Effector CD8-positive, alpha-beta T cell (primary cell): Measurements from ENCODE around the gene CAPZB.

Experiments
- DNase-seq: peaks from one replicate; lab custom pipeline; 2025; lab: John Stamatoyannopoulos, UW

The CAPZB gene

DNA sequence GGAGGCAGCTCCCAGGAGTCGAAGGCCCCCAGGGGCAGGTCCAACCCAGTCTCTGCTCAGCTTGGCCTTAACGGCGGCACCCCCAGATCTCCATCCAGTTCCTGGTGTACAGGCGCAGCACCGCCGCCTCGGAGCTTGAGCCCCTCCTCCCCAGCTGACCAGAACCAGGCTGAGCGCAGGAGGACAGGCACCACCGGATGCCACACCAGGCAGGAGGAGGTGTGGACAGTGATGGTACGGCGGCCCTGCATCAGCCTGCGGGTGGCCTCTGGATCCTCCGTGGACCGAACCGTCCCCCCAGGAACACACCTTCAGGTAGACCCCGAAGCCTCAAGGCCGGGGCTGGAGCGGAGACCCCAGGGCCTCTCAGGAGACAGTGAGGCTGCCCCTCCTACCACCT is 156.9 kb downstream of the CAPZB start:
- no peak for DNase-seq

- no peak for DNase-seq
These were observed 157.6 kb downstream of the CAPZB start for GRCh38 chr1:19327736-19328135.

DNA sequence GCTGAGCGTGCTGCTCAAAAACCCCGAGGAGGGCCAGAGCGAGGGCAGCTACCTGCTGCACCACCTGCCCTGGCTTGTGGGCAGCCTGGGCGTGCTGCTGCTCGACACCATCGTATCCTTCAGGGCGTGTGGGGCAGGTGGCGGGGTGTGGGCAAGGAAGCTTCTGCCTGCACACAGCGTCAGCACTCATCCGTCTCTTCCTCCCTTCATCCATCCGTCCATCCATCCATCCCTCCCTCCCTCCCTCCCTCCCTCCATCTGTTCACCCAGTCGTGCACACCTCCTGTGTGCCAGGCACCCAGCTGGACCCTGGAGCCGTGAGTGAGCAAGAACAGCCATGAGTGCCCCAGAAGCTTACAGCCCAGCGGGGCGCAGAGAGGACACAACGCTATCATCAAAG is 158.0 kb downstream of the CAPZB start:
- DNase-seq = no peak

- DNase-seq = no peak
These were observed 158.6 kb downstream of the CAPZB start for GRCh38 chr1:19326748-19327065.

DNA sequence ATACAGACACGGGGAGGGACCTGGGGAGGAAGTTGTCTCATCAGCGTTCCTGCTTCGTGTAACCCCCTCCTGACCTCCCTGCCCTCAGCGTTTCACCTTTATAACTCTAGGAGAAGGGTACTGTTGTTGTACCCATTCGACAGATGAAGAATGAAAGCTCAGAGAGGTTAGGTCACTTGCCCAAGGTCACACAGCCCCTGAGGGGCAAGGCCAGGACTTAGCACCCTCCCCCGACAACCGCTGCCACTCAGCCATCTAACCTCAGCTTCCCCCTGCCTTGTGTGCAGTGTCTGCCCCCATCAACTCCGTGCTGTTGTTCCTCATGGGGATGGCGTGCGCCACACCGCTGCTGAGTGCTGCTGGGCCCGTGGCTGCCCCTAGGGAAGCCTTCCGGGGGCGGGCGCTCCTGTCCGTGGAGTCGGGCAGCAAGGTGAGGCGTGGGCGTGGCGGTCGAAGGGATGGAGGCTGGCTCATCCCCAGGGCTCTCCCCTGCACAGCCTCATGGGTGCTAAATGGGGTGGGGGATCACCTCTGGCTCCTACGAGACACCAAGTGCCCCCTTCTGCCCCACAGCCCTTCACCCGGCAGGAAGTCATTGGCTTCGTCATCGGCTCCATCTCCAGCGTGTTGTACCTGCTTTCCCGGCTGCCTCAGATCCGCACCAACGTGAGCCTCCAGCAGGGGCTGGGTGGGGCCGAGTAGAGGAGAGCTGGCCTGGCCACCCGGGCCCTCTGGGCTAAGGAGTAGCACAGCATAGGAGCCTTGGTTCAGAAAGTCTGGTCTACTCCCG is 159.2 kb downstream of the CAPZB start:
- DNase-seq = no peak

DNA sequence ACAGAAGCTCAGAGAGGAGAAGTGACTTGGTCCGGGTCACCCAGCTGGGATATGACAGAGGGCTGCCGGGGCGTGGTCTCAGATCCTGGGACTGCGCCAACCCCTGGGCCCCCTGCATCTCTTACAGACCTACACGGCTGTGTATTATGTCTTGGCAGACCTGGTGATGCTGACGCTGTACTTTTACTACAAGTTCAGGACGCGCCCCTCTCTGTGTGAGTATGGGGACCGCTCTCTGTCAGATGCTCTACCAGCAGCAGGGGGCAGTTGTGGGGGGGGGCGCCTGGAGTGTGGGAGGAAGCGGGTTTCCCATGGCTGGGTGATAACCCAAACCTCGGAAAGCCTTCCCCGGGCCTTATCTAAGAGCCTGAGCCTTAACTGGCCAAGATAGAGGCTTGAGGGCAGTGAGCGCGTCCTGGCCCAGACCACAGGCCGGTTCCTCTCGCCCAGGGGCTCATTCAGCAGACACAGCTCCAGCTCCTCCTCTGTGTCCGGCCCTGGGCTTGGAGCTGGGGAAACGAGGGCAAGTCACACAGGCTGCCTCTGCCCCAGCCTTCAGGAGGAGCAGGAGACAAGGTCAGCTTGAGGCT is 159.9 kb downstream of the CAPZB start:
- DNase-seq = no peak

- no peak for DNase-seq
These were observed 160.7 kb downstream of the CAPZB start for GRCh38 chr1:19324665-19324990.

GRCh38 chr1:19323987-19324664 is 161.2 kb downstream of the CAPZB start:
- no peak for DNase-seq

GRCh38 chr1:19322481-19322880 is 162.9 kb downstream of the CAPZB start:
- no peak for DNase-seq

DNA sequence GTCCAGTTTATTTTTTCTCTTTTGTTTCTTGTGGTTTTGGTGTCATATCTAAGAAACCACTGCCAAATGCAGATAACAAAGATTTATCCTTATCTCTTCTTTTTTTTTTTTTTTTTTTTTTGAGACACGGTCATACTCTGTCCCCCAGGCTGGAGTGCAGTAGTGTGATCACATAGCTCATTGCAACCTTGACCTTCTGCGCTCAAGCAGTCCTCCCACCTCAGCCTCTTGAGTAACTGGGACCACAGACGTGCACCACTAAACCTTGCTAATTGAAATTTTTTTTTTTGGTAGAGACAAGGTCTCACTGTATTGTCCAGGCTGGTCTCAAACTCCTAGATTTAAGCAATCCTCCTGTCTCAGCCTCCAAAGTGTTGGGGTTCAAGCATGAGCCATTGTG is 164.3 kb downstream of the CAPZB start:
- no peak for DNase-seq

DNA sequence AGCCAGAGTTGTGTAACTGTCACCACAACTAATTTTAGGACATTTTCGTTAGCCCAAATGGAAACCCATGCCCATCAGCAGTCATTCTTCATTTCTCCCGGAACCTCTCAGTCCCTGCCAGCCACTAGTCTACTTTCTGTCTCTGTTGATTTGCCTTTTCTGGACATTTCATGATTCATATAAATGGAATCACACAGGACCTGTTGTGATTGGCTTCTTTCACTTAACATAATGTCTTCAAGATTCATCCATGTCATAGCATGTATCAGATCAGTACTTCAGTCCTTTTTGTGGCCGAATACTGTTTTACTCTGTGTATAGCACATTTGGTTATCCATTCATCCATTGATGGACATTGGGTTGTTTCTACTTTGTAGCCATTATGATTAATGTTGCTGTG is 166.1 kb downstream of the CAPZB start:
- no peak for DNase-seq

DNA sequence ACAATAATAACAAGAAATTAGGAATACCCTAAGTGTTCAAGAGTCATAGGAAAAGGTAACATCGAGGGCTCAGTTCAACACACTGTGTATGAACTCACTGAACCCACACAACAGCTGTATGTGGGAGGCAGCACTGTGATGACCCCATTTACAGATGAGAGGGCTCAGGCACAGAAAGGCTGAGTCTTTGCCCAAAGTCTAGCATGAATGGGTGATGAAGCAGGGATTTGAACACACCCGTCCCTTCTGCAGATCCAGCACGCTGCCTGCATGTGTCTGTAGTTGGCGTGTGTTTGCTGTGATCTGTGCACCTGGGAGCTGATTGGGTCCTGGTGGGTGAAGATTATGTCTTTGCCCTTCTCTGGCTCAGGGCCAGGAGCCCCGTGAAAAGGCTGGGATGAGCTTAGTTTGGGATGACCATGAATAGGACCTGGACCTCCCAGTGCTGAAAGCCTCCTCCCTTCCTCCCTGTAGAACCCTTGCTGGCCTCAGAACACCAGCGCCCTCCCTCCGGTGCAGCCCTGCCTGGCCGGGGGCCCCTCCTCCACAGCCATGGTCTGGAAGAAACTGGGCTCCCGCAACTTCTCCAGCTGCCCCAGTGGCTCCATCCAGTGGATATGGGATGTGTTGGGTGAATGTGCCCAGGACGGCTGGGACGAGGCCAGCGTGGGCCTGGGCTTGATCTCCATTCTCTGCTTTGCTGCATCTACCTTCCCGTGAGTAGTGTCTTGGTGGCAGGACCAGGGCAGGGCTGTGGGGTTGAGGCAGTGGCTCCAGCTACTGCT is 168.0 kb downstream of the CAPZB start:
- DNase-seq = no peak

DNA sequence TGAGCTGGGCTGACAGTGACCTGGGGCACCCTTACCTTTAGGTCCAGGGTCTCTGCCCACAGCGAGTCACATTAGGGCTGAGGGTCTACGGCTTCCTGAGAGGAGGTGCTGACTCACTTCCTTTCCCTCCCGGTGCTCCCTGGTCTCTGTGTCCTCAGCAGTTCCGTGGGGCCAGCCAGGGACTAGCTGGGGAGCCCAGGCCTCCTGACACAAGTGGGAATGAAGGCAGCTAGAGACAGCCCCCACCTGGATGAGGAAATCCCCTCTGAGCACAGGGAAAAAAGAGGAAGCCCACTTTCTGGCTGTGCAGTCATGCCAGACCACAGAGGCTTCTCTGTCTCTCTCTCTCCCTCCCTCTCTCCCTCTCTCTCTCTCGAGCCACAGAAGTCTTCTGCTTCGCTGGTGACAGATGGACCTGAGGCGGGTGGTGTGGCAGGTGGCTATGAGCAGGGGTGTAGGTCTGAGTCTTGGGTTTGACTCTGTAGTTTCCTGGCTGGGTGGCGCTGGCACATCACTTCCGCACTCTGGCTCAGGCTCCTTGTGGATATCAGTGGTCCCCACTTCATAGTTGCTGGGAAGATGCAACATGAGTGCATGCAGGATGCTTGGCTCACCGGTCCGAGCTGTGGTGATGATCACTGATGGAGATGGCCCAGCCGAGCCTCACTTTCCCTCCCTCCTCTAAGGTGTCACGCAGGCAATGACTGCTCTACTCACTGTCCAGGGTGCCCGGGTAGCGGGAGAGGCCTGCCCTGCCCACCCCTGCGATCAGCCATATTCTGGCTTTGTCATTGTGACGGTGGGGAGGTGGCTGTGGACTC is 169.8 kb downstream of the CAPZB start:
- no peak for DNase-seq

GRCh38 chr1:19313961-19314882 is 171.1 kb downstream of the CAPZB start:
- no peak for DNase-seq

- DNase-seq = no peak
These were observed 171.7 kb downstream of the CAPZB start for GRCh38 chr1:19313636-19313959.

GRCh38 chr1:19312782-19313635 is 172.3 kb downstream of the CAPZB start:
- no peak for DNase-seq

DNA sequence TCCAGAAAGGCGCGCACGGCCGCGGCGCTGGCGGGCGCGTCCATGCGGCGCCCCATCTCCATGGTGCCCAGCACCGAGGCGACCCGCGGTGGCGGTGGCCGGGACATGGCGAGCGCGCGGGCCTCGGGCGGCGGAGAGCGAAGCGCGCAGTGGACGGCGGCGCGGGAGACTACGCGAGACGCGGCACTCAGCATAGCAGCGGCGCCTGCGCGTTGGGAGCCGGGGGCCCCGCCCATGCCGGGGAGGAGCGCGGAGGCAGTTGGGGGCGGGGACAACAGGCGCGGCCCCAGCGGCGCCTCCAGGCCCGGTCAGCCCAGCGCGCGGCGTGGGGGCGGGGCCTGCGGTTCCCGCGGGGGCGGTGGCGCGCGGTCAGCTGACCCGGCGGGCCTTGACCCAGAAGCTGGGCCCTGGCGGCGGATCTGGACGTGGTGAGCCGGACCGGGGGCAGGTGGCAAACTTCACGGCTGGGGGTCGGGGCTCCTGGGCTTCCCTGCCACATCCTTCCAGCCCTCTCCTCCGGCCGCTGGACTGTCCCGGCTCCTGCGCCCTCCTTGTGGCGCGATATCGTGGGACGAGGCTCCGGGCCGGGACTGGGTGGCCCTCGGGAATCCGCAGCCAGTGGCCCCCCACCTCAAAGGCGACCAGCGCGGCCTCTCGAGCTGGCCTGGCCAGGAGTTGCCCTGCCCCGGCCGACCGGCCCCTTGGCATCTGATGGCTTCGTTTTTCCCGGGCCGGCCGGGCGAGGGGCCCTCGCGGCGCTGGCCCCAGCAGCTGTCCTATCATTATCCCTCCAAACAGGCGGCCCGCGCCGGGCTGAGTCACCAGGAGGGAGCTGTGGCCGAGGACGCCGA is 173.2 kb downstream of the CAPZB start, which contains the start of the genes AKR7A2 and SLC66A1:
Gene AKR7A2, minus strand, starts transcription at position 214 of the 851 bp plus-strand sequence. Its CDS starts 20 bp downstream, at position 194.
Gene SLC66A1, plus strand, starts transcription at position 396 of the 851 bp plus-strand sequence. CDS start 5,352 bp downstream, outside the sequence.
- DNase-seq = peak; percentile 71

DNA sequence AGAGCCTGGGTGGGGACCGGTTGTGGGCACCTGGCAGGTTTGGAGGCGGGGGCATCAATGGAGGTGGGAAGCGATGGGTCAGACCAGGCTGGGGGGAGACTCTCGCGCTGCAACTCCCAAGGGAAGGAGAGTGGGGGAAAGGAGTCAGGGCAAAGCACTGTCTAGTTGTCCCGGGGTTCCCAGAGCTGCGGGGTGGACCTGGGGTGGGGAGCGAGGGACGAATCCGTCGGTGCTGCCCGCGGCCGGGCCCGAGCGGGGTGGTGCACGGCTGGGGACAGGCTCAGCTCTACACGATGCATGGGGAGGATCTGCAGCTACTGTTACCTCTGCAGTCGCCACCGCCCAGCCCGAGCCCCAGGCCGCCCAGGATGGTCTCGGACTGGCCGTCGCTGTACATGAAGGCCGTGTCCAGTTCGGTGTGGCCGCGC is 173.8 kb downstream of the CAPZB start:
- no peak for DNase-seq
